SIG-M5 (cell line): ENCODE measurements around the gene PCDHAC2.

ENCODE experiments used
- DNase-seq: peaks from one replicate; lab custom pipeline; 2025; lab: John Stamatoyannopoulos, UW

Gene PCDHAC2

GRCh38 chr5:140986117-140986521 lies 19.8 kb downstream of the PCDHAC2 start:
- DNase-seq, result no peak

- no peak for DNase-seq
Measured at GRCh38 chr5:140988100-140988499, 21.8 kb downstream of the PCDHAC2 start.

GRCh38 chr5:140988608-140989007 lies 22.3 kb downstream of the PCDHAC2 start:
- DNase-seq, result no peak

GRCh38 chr5:140989254-140990020 lies 23.2 kb downstream of the PCDHAC2 start:
- DNase-seq, result no peak

- DNase-seq, result no peak
Measured at GRCh38 chr5:140992828-140993227, 26.6 kb downstream of the PCDHAC2 start.

- DNase-seq, result no peak
Measured at GRCh38 chr5:140996060-140996459, 29.8 kb downstream of the PCDHAC2 start.

GRCh38 chr5:140998921-140999410 lies 32.7 kb downstream of the PCDHAC2 start:
- no peak for DNase-seq

GRCh38 chr5:141001446-141001843 lies 35.2 kb downstream of the PCDHAC2 start:
- no peak for DNase-seq

- no peak for DNase-seq
Measured at GRCh38 chr5:141001844-141002604, 35.7 kb downstream of the PCDHAC2 start.

- DNase-seq, result no peak
Measured at GRCh38 chr5:141002605-141002965, 36.3 kb downstream of the PCDHAC2 start.

GRCh38 chr5:141003031-141003430 lies 36.8 kb downstream of the PCDHAC2 start:
- DNase-seq, result no peak

GRCh38 chr5:141003791-141004611 lies 37.7 kb downstream of the PCDHAC2 start:
- no peak for DNase-seq

GRCh38 chr5:141007791-141008190 lies 41.5 kb downstream of the PCDHAC2 start:
- DNase-seq, result no peak

- DNase-seq, result no peak
Measured at GRCh38 chr5:141010047-141010793, 43.9 kb downstream of the PCDHAC2 start.

GRCh38 chr5:141017943-141018342 lies 51.7 kb downstream of the PCDHAC2 start:
- DNase-seq, result no peak
